Measurements from ENCODE around the gene ATP1A4. TPM values are rescaled to one million over a fixed set of nuclear protein-coding genes. Genes with fewer than 3 reads are reported as not detected.

Gene ATP1A4
- total and polyA plus RNA-seq, 2 of the 8 experiments (the other 6 are each of a cell fraction or from before 2014, with no cell fraction given): 0.48 to 0.61 TPM

- no peak overlapping the region for H2BK20ac ChIP-seq (ENCODE audit: low read length)
- CTCF ChIA-PET (ENCODE audit: partially characterized antibody): interaction anchor here (0.8 to 13.8 kb wide), 10 partner anchors 8 to 122 kb away, joined by 3 to 141 read pairs (median 3); partner anchors contain the start of gene ATP1A2
- no peak overlapping the region for H2AK5ac ChIP-seq (ENCODE audit: low read depth, low read length)
- TF ChIP-seq CHD2 (IDR thresholded peaks at IDR 0.05; ENCODE audit: low read length): no peak
- no peak for TF ChIP-seq CTCF (IDR thresholded peaks at IDR 0.05; ENCODE audit: control extremely low read depth in 1 of 3, insufficient read depth in 1 of 3, low read depth in 1 of 3, low read length in 3 of 3)
- no peak for TF ChIP-seq EGR1 (IDR thresholded peaks at IDR 0.05; ENCODE audit: borderline replicate concordance, low read depth, low read length)
- TF ChIP-seq YY1 (IDR thresholded peaks at IDR 0.05; ENCODE audit: low read depth, low read length): no peak
- no peak for TF ChIP-seq MAFK (IDR thresholded peaks at IDR 0.05; ENCODE audit: low read depth, low read length)
- no peak for TF ChIP-seq EZH2 (IDR thresholded peaks at IDR 0.05; ENCODE audit: low read depth, low read length, severe bottlenecking)
- TF ChIP-seq KDM4A (IDR thresholded peaks at IDR 0.05; ENCODE audit: low read depth, low read length, severe bottlenecking): no peak
- no peak for TF ChIP-seq GABPA (IDR thresholded peaks at IDR 0.05; ENCODE audit: borderline replicate concordance, insufficient read depth, low read length)
- no peak for TF ChIP-seq NRF1 (IDR thresholded peaks at IDR 0.05; ENCODE audit: low read depth, low read length)
- TF ChIP-seq ASH2L (IDR thresholded peaks at IDR 0.05; ENCODE audit: low read length): no peak
- no peak for TF ChIP-seq HDAC6 (IDR thresholded peaks at IDR 0.05; ENCODE audit: low read depth, low read length)
Measured at GRCh38 chr1:160130939-160131338, 20.5 kb upstream of the ATP1A4 start.

More at GRCh38 chr1:160130939-160131338, 20.5 kb upstream of the ATP1A4 start:
- Histone ChIP-seq H3K23ac (ENCODE audit: insufficient read length) (no peak overlapping the region), H3K18ac (ENCODE audit: extremely low read depth, low read length) (no peak overlapping the region), H2AFZ (ENCODE audit: low read length) (no peak overlapping the region), H2BK12ac (ENCODE audit: low read depth, low read length) (no peak overlapping the region), H3K27me3 (replicated peaks in 1 of 4; ENCODE audit: control insufficient read depth in 3 of 4, extremely low read depth in 1 of 4, insufficient read depth in 3 of 4, low read length in 3 of 4) (no peaks in the 10 kb centered on the region), H3K79me2 (ENCODE audit: control insufficient read depth in 1 of 2, insufficient read depth in 2 of 2, low read length in 2 of 2) (no peaks in the 10 kb centered on the region), H3K79me1 (ENCODE audit: low read depth, low read length) (no peaks in the 10 kb centered on the region; the same call in 1 of the 2 replicates), H2BK120ac (replicated peaks; ENCODE audit: low read depth, low read length) (no peak overlapping the region), H3K27ac (ENCODE audit: low read depth, low read length) (no peak overlapping the region), H3K4me2 (ENCODE audit: insufficient read depth in 1 of 2, low read depth in 2 of 2, low read length in 2 of 2) (no peak overlapping the region), H2BK5ac (ENCODE audit: low read depth, low read length) (no peak overlapping the region), H3K9ac (replicated peaks in 1 of 4; ENCODE audit: extremely low read depth in 1 of 4, low read depth in 3 of 4, low read length in 3 of 4) (no peak overlapping the region), H3K9me3 (ENCODE audit: insufficient read depth in 2 of 2, low read depth in 1 of 2, low read length in 1 of 2) (no peaks in the 10 kb centered on the region), H4K5ac (ENCODE audit: insufficient read length, low read depth, low read length) (no peak overlapping the region), H4K91ac (replicated peaks; ENCODE audit: insufficient read length, low read length) (no peak overlapping the region), H3K23me2 (ENCODE audit: low read depth, low read length) (peaks cover 5% of the 10 kb centered on the region; the same call in 1 of the 2 replicates), H3K4me3 (ENCODE audit: extremely low read depth in 1 of 4, insufficient read depth in 2 of 4, low read depth in 3 of 4, low read length in 4 of 4) (no peak overlapping the region), H3K14ac (ENCODE audit: insufficient read length) (no peak overlapping the region), H3K56ac (replicated peaks; ENCODE audit: insufficient read length, low read depth, low read length) (no peak overlapping the region), H3K4ac (replicated peaks; ENCODE audit: insufficient read length, low read depth, low read length) (no peak overlapping the region), H4K8ac (ENCODE audit: extremely low read depth, insufficient read depth, low read length) (no peak overlapping the region), H4K20me1 (replicated peaks in 1 of 2; ENCODE audit: control insufficient read depth in 1 of 2, insufficient read depth in 2 of 2, low read length in 2 of 2) (no peaks in the 10 kb centered on the region), H3K4me1 (replicated peaks in 1 of 4; ENCODE audit: control insufficient read depth in 3 of 4, insufficient read depth in 4 of 4, low read length in 3 of 4) (no peaks in the 10 kb centered on the region), H3K36me3 (ENCODE audit: control insufficient read depth in 2 of 4, insufficient read depth in 4 of 4, low read length in 3 of 4) (peaks cover 12 to 56% (median 50%) of the 10 kb centered on the region in 4 experiments; a peak in 7 of 8 replicates), H2BK15ac (ENCODE audit: low read length) (no peak overlapping the region)
- WGBS, 2 experiments (ENCODE audit: extremely low coverage in 1 of 2, insufficient coverage in 1 of 2, insufficient read length in 1 of 2, insufficient replicate concordance in 2 of 2, low coverage in 1 of 2, low lambda C conversion rate in 2 of 2, missing lambda C conversion rate in 1 of 2): 88% methylated on average over 1 of the region's 1 CpG; no CpG with 5 or more reads in 1 of the 2 experiments
- POLR2A ChIA-PET (ENCODE audit: partially characterized antibody): interaction anchor here (1.1 to 8.1 kb wide), 3 partner anchors 10 to 219 kb away, joined by 4 to 56 read pairs (median 8); partner anchors contain the start of gene ATP1A2
- DNase-seq (ENCODE audit: low read depth in 1 of 2, low spot score in 2 of 2): no peak
- FAIRE-seq: no peak
